ENCODE results near the gene IGSF3. TPM values are rescaled to one million over a fixed set of nuclear protein-coding genes. Genes with fewer than 3 reads are reported as not detected.
"Not testable (repeated sequence)": the region's sequence is repeated elsewhere in the genome, so short reads cannot be mapped to it uniquely, and the experiment has no call there.

The IGSF3 gene
- total and polyA plus RNA-seq, 2 experiments from 2014 or later = 8.8 to 34.0 TPM

DNA sequence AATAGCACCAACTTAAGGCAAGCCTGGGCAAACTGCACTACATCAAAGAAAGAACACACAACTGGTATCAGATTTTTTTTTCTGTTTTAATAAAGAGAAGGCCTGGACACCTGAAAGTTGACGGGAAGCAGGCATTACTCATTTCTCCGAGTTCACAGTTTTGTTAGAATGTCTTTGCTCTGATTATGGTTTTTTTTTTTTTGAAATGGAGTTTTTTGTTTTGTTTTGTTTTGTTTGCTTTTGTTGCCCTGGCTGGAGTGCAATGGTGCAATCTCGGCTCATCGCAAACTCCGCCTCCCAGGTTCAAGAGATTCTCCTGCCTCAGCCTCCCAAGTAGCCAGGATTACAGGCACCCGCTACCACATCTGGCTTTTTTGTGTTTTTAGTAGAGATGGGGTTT is 9.7 kb downstream of the IGSF3 start:
- not testable (repeated sequence) for H3K4me2 ChIP-seq; DNase-seq (ENCODE audit: low spot score); H3K9me3 ChIP-seq (ENCODE audit: low read depth); H3K4me3 ChIP-seq; H3K36me3 ChIP-seq (replicated peaks; ENCODE audit: insufficient read depth, low read depth); H3K9me2 ChIP-seq (replicated peaks; ENCODE audit: insufficient read depth); H2AFZ ChIP-seq; H3K27ac ChIP-seq; H3K27me3 ChIP-seq; H3K4me1 ChIP-seq (ENCODE audit: insufficient read depth); H4K20me1 ChIP-seq (ENCODE audit: insufficient read depth, poor library complexity, severe bottlenecking)
- peaks cover 41% of the 10 kb centered on the region for H3K79me2 ChIP-seq
- 90% methylated on average over 6 of the region's 6 CpGs for WGBS (ENCODE audit: low lambda C conversion rate, missing lambda C conversion rate)

DNA sequence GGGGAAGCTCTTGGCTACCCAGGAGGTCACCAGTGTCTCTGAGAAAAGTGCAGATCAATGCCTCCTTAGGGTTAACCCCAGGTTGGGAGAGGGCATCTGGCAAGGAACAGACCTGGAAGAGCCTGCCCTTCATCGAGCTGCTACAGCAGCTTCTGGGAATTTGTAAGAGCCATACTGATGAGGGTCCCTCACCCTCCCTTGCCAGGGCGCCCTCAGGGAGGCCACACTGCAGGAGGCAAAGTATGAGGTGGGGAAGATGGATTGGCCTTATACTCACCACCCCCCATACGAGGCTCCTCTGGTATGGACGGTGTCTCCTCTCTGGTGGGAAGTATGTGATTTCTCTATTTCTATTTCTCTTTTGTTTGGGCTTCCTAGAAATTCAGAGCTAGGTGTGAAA is 13.2 kb downstream of the IGSF3 start:
- Histone ChIP-seq H2AFZ (no peak overlapping the region), H3K4me1 (ENCODE audit: insufficient read depth) (peaks cover 15% of the 10 kb centered on the region), H3K9me3 (ENCODE audit: low read depth) (no peaks in the 10 kb centered on the region), H3K79me2 (peaks cover 44% of the 10 kb centered on the region), H3K4me2 (no peak overlapping the region), H3K4me3 (no peak overlapping the region), H3K9me2 (replicated peaks; ENCODE audit: insufficient read depth) (no peaks in the 10 kb centered on the region), H3K36me3 (replicated peaks; ENCODE audit: insufficient read depth, low read depth) (no peaks in the 10 kb centered on the region), H3K27me3 (no peaks in the 10 kb centered on the region), H4K20me1 (ENCODE audit: insufficient read depth, poor library complexity, severe bottlenecking) (no peaks in the 10 kb centered on the region), H3K27ac (no peak overlapping the region)
- DNase-seq (ENCODE audit: low spot score) = no peak
- 77% methylated on average over 4 of the region's 4 CpGs for WGBS (ENCODE audit: low lambda C conversion rate, missing lambda C conversion rate)
- TF ChIP-seq, protein P1, sequence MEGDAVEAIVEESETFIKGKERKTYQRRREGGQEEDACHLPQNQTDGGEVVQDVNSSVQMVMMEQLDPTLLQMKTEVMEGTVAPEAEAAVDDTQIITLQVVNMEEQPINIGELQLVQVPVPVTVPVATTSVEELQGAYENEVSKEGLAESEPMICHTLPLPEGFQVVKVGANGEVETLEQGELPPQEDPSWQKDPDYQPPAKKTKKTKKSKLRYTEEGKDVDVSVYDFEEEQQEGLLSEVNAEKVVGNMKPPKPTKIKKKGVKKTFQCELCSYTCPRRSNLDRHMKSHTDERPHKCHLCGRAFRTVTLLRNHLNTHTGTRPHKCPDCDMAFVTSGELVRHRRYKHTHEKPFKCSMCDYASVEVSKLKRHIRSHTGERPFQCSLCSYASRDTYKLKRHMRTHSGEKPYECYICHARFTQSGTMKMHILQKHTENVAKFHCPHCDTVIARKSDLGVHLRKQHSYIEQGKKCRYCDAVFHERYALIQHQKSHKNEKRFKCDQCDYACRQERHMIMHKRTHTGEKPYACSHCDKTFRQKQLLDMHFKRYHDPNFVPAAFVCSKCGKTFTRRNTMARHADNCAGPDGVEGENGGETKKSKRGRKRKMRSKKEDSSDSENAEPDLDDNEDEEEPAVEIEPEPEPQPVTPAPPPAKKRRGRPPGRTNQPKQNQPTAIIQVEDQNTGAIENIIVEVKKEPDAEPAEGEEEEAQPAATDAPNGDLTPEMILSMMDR (IDR thresholded peaks at IDR 0.05; ENCODE audit: poor library complexity) = no peak
- TF ChIP-seq EZH2phosphoT487 (IDR thresholded peaks at IDR 0.05; ENCODE audit: low read depth, severe bottlenecking, unreplicated experiment) = no peak
- TF ChIP-seq EZH2 (IDR thresholded peaks at IDR 0.05; ENCODE audit: borderline replicate concordance) = no peak

DNA sequence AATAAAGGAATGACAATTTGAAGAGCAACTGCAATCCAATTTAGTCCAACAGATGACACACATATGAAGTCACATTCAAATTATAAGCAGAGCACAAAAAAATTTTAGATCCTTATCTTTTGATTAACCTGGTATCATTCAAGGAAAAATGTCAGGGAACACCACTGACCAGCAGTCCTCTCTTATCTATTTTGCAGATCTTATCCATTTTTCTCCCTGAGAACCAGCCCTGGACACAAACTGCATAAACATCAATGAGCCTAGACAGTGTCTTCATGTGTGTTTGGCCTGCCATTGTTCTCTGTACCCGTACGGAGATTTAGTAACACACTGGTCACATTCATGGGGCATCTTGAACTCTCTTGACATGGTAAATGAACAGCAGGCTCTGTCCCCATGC is 14.9 kb downstream of the IGSF3 start:
- Histone ChIP-seq H3K4me1 (ENCODE audit: insufficient read depth) (peaks cover 29% of the 10 kb centered on the region), H3K27ac (peak overlapping the region; percentile 37)
- not testable (repeated sequence) for H3K4me3 ChIP-seq

DNA sequence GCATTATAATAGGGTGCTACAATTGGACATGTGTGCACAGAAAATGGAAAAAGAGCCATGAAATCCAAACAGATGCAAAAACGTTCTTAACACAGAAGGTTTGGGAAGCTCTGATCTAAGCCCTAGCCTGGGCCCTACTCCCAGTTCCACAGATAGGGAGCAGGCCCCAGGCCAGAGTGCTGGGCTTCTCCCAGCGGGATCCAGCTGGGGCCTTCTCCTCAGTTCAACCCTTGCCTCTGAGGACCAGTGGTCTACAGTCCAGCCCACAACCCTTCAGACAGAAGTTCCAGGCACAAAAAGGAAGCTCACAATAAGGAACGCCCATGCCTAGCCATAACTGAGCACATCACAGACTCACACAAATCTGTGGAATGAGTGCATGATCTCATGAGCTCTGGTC is 16.8 kb downstream of the IGSF3 start:
- peaks cover 39% of the 10 kb centered on the region for H3K79me2 ChIP-seq
- not testable (repeated sequence) for H4K20me1 ChIP-seq (ENCODE audit: insufficient read depth, poor library complexity, severe bottlenecking); H3K4me2 ChIP-seq; H3K27ac ChIP-seq; H2AFZ ChIP-seq; H3K9me2 ChIP-seq (replicated peaks; ENCODE audit: insufficient read depth); H3K27me3 ChIP-seq; H3K36me3 ChIP-seq (replicated peaks; ENCODE audit: insufficient read depth, low read depth); DNase-seq (ENCODE audit: low spot score); H3K4me3 ChIP-seq; H3K9me3 ChIP-seq (ENCODE audit: low read depth)
- 92% methylated on average over 3 of the region's 3 CpGs for WGBS (ENCODE audit: low lambda C conversion rate, missing lambda C conversion rate)
- H3K4me1 ChIP-seq (ENCODE audit: insufficient read depth) = peaks cover 41% of the 10 kb centered on the region

More for the DNA sequence above, 14.9 kb downstream of the IGSF3 start:
- not testable (repeated sequence) for H3K27me3 ChIP-seq; H3K9me3 ChIP-seq (ENCODE audit: low read depth); H3K36me3 ChIP-seq (replicated peaks; ENCODE audit: insufficient read depth, low read depth); H4K20me1 ChIP-seq (ENCODE audit: insufficient read depth, poor library complexity, severe bottlenecking); DNase-seq (ENCODE audit: low spot score); H2AFZ ChIP-seq; H3K9me2 ChIP-seq (replicated peaks; ENCODE audit: insufficient read depth)
- H3K4me2 ChIP-seq = peak overlapping the region; percentile 38
- peaks cover 45% of the 10 kb centered on the region for H3K79me2 ChIP-seq
- WGBS (ENCODE audit: low lambda C conversion rate, missing lambda C conversion rate) = 73% methylated on average over 2 of the region's 2 CpGs

DNA sequence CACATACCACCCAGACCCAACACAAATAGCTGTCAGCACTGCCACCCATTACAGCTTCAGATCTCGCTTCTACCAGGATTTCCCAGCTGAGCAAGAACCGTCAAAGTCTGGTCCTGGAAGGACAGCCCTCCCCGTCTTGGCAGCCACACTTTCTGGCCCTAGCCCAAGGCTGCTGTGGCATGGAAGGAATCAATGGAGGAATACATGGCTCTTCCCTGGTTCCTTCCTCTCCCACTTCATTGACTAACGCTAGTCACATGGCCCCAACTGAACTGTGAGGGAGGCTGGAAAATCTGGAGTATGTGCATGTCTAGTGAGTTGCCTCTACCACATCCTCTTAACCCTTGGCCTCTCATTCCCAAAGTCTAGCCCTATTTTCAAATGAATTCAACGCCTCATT is 18.5 kb downstream of the IGSF3 start:
- H3K4me2 ChIP-seq; H3K9me2 ChIP-seq (replicated peaks; ENCODE audit: insufficient read depth); H3K9me3 ChIP-seq (ENCODE audit: low read depth); H2AFZ ChIP-seq; H3K27me3 ChIP-seq; H3K36me3 ChIP-seq (replicated peaks; ENCODE audit: insufficient read depth, low read depth); H4K20me1 ChIP-seq (ENCODE audit: insufficient read depth, poor library complexity, severe bottlenecking); DNase-seq (ENCODE audit: low spot score); H3K4me3 ChIP-seq: not testable (repeated sequence)
- Histone ChIP-seq H3K79me2 (peaks cover 39% of the 10 kb centered on the region), H3K27ac (peak overlapping the region; percentile 86), H3K4me1 (ENCODE audit: insufficient read depth) (peaks cover 45% of the 10 kb centered on the region)
- 90% methylated on average over 5 of the region's 5 CpGs for WGBS (ENCODE audit: low lambda C conversion rate, missing lambda C conversion rate)

DNA sequence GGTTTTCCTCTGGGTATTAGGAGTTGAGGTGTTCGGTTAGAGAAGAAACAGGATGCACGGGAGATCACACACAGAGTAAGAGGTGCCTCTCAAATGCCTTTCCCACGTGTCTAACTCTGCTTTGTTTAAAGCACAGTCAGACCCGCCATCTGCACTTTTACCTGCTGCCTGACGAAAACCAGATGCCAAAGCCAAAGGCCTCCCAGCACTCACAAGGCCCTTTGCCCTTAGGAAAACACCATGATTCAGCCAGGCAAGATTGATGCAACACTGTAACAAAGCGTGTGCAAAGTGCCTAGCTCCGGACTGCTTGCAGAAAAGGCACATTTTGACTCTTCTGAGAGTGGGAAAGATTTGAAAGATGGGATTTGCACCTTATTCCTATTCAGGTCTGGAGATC is 19.2 kb downstream of the IGSF3 start:
- Histone ChIP-seq H3K79me2 (peaks cover 39% of the 10 kb centered on the region), H3K4me2 (peak overlapping the region; percentile 30), H3K27ac (peak overlapping the region; percentile 86), H3K4me1 (ENCODE audit: insufficient read depth) (peaks cover 50% of the 10 kb centered on the region)
- DNase-seq (ENCODE audit: low spot score) = peak; percentile 66
- H3K27me3 ChIP-seq; H2AFZ ChIP-seq; H3K9me2 ChIP-seq (replicated peaks; ENCODE audit: insufficient read depth); H3K36me3 ChIP-seq (replicated peaks; ENCODE audit: insufficient read depth, low read depth); H3K4me3 ChIP-seq; H3K9me3 ChIP-seq (ENCODE audit: low read depth); H4K20me1 ChIP-seq (ENCODE audit: insufficient read depth, poor library complexity, severe bottlenecking): not testable (repeated sequence)
- 33% methylated on average over 7 of the region's 7 CpGs for WGBS (ENCODE audit: low lambda C conversion rate, missing lambda C conversion rate)

DNA sequence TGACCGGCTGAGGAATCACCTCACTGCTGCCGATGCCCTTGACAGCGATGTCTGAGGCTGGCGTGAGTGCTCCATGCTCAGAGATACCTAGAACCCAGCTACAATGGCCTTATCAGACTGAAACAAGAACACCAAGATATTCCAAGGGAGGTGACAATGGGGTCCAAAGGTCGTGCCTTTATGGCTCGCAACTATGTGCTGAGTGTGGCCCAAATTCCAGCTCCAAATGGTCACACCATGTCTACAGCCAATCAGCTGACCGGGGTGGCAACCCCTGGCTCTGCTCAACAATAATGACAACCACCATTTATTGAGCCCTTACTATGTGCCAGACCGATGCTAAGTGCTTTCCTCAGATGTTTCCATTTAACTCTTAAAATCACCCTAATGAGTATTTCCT is 20.3 kb downstream of the IGSF3 start:
- Histone ChIP-seq H3K79me2 (peaks cover 31% of the 10 kb centered on the region), H3K27ac (peak overlapping the region; percentile 86), H3K4me2 (peak overlapping the region; percentile 58), H3K4me1 (ENCODE audit: insufficient read depth) (peaks cover 57% of the 10 kb centered on the region)
- H3K36me3 ChIP-seq (replicated peaks; ENCODE audit: insufficient read depth, low read depth); H3K9me2 ChIP-seq (replicated peaks; ENCODE audit: insufficient read depth); H3K27me3 ChIP-seq; H3K4me3 ChIP-seq; H2AFZ ChIP-seq; H4K20me1 ChIP-seq (ENCODE audit: insufficient read depth, poor library complexity, severe bottlenecking); H3K9me3 ChIP-seq (ENCODE audit: low read depth): not testable (repeated sequence)
- WGBS (ENCODE audit: low lambda C conversion rate, missing lambda C conversion rate) = 67% methylated on average over 8 of the region's 8 CpGs
- DNase-seq (ENCODE audit: low spot score) = peak; percentile 69

DNA sequence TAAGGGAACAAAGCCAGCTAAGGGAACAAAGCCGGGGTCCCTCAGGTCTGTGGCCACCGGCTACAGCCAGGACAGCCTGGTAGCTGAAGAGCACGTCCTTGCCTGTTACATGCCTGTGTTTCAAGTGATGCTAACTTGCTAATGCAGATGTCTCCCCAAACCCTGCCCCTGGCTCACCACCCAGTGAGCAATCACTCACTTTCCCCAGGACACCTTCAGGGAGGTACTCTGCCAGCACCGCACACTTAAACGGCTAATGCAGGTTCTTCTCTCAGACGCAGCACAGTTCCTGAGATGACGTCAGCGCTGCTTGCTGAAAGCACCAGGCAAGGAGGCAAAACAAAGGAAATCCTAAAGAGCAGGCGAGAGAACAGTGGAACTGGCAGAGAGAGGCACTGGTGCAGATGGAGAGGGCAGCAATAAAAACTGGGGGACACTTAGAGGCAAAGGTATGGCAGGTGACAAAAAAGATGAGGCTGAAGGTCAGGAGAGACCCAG is 20.8 kb downstream of the IGSF3 start:
- Histone ChIP-seq H3K27ac (peak overlapping the region; percentile 86), H3K79me2 (peaks cover 31% of the 10 kb centered on the region), H3K4me1 (ENCODE audit: insufficient read depth) (peaks cover 57% of the 10 kb centered on the region), H3K4me2 (peak overlapping the region; percentile 58)
- not testable (repeated sequence) for H3K9me2 ChIP-seq (replicated peaks; ENCODE audit: insufficient read depth); H3K36me3 ChIP-seq (replicated peaks; ENCODE audit: insufficient read depth, low read depth); H3K4me3 ChIP-seq; H4K20me1 ChIP-seq (ENCODE audit: insufficient read depth, poor library complexity, severe bottlenecking); H3K27me3 ChIP-seq; H2AFZ ChIP-seq; H3K9me3 ChIP-seq (ENCODE audit: low read depth)
- peak; percentile 80 for DNase-seq (ENCODE audit: low spot score)
- 27% methylated on average over 9 of the region's 9 CpGs for WGBS (ENCODE audit: low lambda C conversion rate, missing lambda C conversion rate)
